ENCODE results near the gene PCCB.

- no peak for TF ChIP-seq CTCF (IDR thresholded peaks at IDR 0.05; ENCODE audit: low read depth, low read length)
- TF ChIP-seq EZH2phosphoT487 (IDR thresholded peaks at IDR 0.05; ENCODE audit: low read depth): no peak
Observed at GRCh38 chr3:136330900-136331299, 80.8 kb downstream of the PCCB start.

All from OCI-LY3 (cell line).